NCI-H2227 (cell line): ENCODE measurements around the gene TRIM74.
"Not testable (repeated sequence)": the region's sequence is repeated elsewhere in the genome, so short reads cannot be mapped to it uniquely, and the experiment has no call there.

Experiments used
- DNase-seq: peaks from one replicate; lab custom pipeline; 2025; ENCODE audit not compliant: unreplicated experiment; lab: John Stamatoyannopoulos, UW

The TRIM74 gene

DNA sequence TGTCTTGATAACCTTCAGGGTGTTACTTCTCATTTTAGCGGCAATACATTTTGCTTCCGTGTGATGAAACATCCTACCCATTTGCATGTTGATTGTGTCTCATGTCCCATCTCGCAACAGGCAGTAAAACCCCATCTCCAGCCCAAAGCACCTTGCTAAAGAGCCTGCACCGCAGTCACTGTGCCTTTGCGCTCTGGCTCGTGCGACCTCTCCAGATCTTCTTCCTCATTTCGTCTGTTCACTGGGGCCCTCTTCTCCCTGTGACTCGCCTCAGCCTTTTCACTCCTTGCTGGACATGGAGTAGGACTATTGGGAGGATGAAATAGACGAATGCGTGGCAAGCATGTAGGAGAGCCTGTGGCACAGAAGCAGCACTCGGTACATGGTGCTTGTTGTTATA is 57.9 kb downstream of the TRIM74 start:
- DNase-seq, result not testable (repeated sequence)
